HEK293 (cell line): ENCODE measurements around the gene DOCK7.

Experiments used
- CTCF ChIA-PET: fragments of 350-600 bp; formaldehyde crosslinking; extraction: SDS; loops from one replicate; lab custom pipeline; 2021; ENCODE audit warnings: antibody characterized with exemption; lab: Yijun Ruan, JAX
- POLR2A ChIA-PET: fragments of 300-600 bp; formaldehyde crosslinking; extraction: SDS; loops from one replicate; lab custom pipeline; 2020; ENCODE audit warnings: antibody characterized with exemption, inconsistent platforms; lab: Yijun Ruan, JAX
- H3K27ac ChIP-seq: fragments of 200-500 bp; sonication (Bioruptor generic); 2 replicates; pipeline ENCODE4 v1.5.1; 2014; ENCODE audit warnings: low read depth, low read length, control low read depth, inconsistent platforms; ENCODE audit errors: extremely low read depth
- H3K36me3 ChIP-seq, 2 experiments: fragments of 200-500 bp in 1 of 2; sonication (Bioruptor generic) in 1 of 2; 1 replicate in 1 of 2; 2 replicates in 1 of 2; pipeline ENCODE4 v1.5.1; 2014 to 2017; ENCODE audit warnings: inconsistent platforms in 2 of 2, low read length in 2 of 2; ENCODE audit not compliant: control insufficient read depth in 2 of 2, insufficient read depth in 1 of 2
- H3K4me1 ChIP-seq: fragments of 200-500 bp; sonication (Bioruptor generic); 2 replicates; pipeline ENCODE4 v1.5.1; 2014; ENCODE audit warnings: mild to moderate bottlenecking, low read length, inconsistent platforms; ENCODE audit not compliant: control insufficient read depth, insufficient read depth
- H3K4me3 ChIP-seq: 2 replicates; pipeline ENCODE4 v1.5.1; 2011; ENCODE audit warnings: low read depth, mild to moderate bottlenecking, control low read depth, low read length, moderate library complexity
- H3K9me3 ChIP-seq: fragments of 200-500 bp; sonication (Bioruptor generic); 2 replicates; pipeline ENCODE4 v1.5.1; 2014; ENCODE audit warnings: low read depth, low read length, inconsistent platforms; ENCODE audit not compliant: control insufficient read depth, insufficient read depth
- BCL11A ChIP-seq: fragments of 450-650 bp; formaldehyde crosslinking; IDR thresholded peaks from 2 replicates; pipeline ENCODE4 v1.5.1; 2016; ENCODE audit warnings: low read depth, missing biosample characterization, missing genetic modification characterization
- ELK4 ChIP-seq: IDR thresholded peaks from 2 replicates; pipeline ENCODE4 v1.6.1; 2011; ENCODE audit warnings: mild to moderate bottlenecking, low read depth, low read length, borderline replicate concordance
- GLI2 ChIP-seq: fragments of 450-650 bp; formaldehyde crosslinking; IDR thresholded peaks from 2 replicates; pipeline ENCODE4; 2017; ENCODE audit warnings: missing biosample characterization, missing genetic modification characterization, low read depth, borderline replicate concordance
- KLF8 ChIP-seq: fragments of 450-650 bp; formaldehyde crosslinking; IDR thresholded peaks from 2 replicates; pipeline ENCODE4 v1.5.1; 2016; ENCODE audit warnings: missing biosample characterization, missing genetic modification characterization
- KLF9 ChIP-seq: fragments of 450-650 bp; formaldehyde crosslinking; IDR thresholded peaks from 2 replicates; pipeline ENCODE4 v1.5.1; 2016; ENCODE audit warnings: missing biosample characterization, missing genetic modification characterization, low read depth
- PRDM1 ChIP-seq: fragments of 450-650 bp; formaldehyde crosslinking; IDR thresholded peaks from 2 replicates; pipeline ENCODE4; 2016; ENCODE audit warnings: missing biosample characterization, missing genetic modification characterization
- SALL2 ChIP-seq: fragments of 450-650 bp; formaldehyde crosslinking; IDR thresholded peaks from 2 replicates; pipeline ENCODE4 v1.5.0; 2017; ENCODE audit warnings: missing biosample characterization, mild to moderate bottlenecking, missing genetic modification characterization, borderline replicate concordance
- SP3 ChIP-seq: fragments of 450-650 bp; formaldehyde crosslinking; IDR thresholded peaks from 2 replicates; pipeline ENCODE4 v1.5.1; 2016; ENCODE audit warnings: missing biosample characterization, missing genetic modification characterization
- SP7 ChIP-seq: fragments of 450-650 bp; formaldehyde crosslinking; IDR thresholded peaks from 2 replicates; pipeline ENCODE4 v1.5.1; 2016; ENCODE audit warnings: missing biosample characterization, missing genetic modification characterization
- TRIM28 ChIP-seq: IDR thresholded peaks from 2 replicates; pipeline ENCODE4 v1.6.1; 2011; ENCODE audit warnings: low read length, control low read depth, borderline replicate concordance
- YY1 ChIP-seq: fragments of 450-650 bp; formaldehyde crosslinking; IDR thresholded peaks from 2 replicates; pipeline ENCODE4 v1.5.1; 2018; ENCODE audit warnings: missing biosample characterization, missing genetic modification characterization
- ZBTB10 ChIP-seq: fragments of 450-650 bp; formaldehyde crosslinking; IDR thresholded peaks from 2 replicates; pipeline ENCODE4 v1.5.1; 2016; ENCODE audit warnings: missing biosample characterization, missing genetic modification characterization
- ZBTB17 ChIP-seq: fragments of 450-650 bp; formaldehyde crosslinking; IDR thresholded peaks from 2 replicates; pipeline ENCODE4 v1.5.1; 2016; ENCODE audit warnings: missing biosample characterization, missing genetic modification characterization
- ZNF155 ChIP-seq: fragments of 450-650 bp; formaldehyde crosslinking; IDR thresholded peaks from 2 replicates; pipeline ENCODE4 v1.5.1; 2016; ENCODE audit warnings: missing biosample characterization, missing genetic modification characterization
- ZNF174 ChIP-seq: fragments of 450-650 bp; formaldehyde crosslinking; IDR thresholded peaks from 2 replicates; pipeline ENCODE4 v1.5.0; 2017; ENCODE audit warnings: missing biosample characterization, mild to moderate bottlenecking, missing genetic modification characterization
- ZNF24 ChIP-seq: fragments of 450-650 bp; formaldehyde crosslinking; IDR thresholded peaks from 2 replicates; pipeline ENCODE4 v1.5.1; 2016; ENCODE audit warnings: missing biosample characterization, missing genetic modification characterization
- ZNF248 ChIP-seq: fragments of 450-650 bp; formaldehyde crosslinking; IDR thresholded peaks from 2 replicates; pipeline ENCODE4 v1.5.1; 2017; ENCODE audit warnings: missing biosample characterization, missing genetic modification characterization
- ZNF341 ChIP-seq: fragments of 450-650 bp; formaldehyde crosslinking; IDR thresholded peaks from 2 replicates; pipeline ENCODE4; 2016; ENCODE audit warnings: low read depth, missing biosample characterization, missing genetic modification characterization
- ZNF354C ChIP-seq: fragments of 450-650 bp; formaldehyde crosslinking; IDR thresholded peaks from 2 replicates; pipeline ENCODE4 v1.5.1; 2016; ENCODE audit warnings: missing biosample characterization, missing genetic modification characterization, low read depth, borderline replicate concordance
- ZNF366 ChIP-seq: fragments of 450-650 bp; formaldehyde crosslinking; conservative IDR thresholded peaks from 2 replicates; pipeline ENCODE4 v1.5.1; 2016; ENCODE audit warnings: missing biosample characterization, missing genetic modification characterization
- ZNF394 ChIP-seq: fragments of 450-650 bp; formaldehyde crosslinking; IDR thresholded peaks from 2 replicates; pipeline ENCODE4 v1.5.1; 2016; ENCODE audit warnings: missing biosample characterization, missing genetic modification characterization, mild to moderate bottlenecking, moderate library complexity, borderline replicate concordance
- ZNF433 ChIP-seq: fragments of 450-650 bp; formaldehyde crosslinking; IDR thresholded peaks from 2 replicates; pipeline ENCODE4 v1.5.1; 2016; ENCODE audit warnings: missing biosample characterization, missing genetic modification characterization, low read depth
- ZNF560 ChIP-seq: fragments of 450-650 bp; formaldehyde crosslinking; IDR thresholded peaks from 2 replicates; pipeline ENCODE4 v1.5.1; 2017; ENCODE audit warnings: missing biosample characterization, missing genetic modification characterization, borderline replicate concordance
- ZNF580 ChIP-seq: fragments of 450-650 bp; formaldehyde crosslinking; IDR thresholded peaks from 2 replicates; pipeline ENCODE4 v1.5.1; 2016; ENCODE audit warnings: missing biosample characterization, missing genetic modification characterization
- ZNF658 ChIP-seq: fragments of 450-650 bp; formaldehyde crosslinking; IDR thresholded peaks from 2 replicates; pipeline ENCODE4; 2016; ENCODE audit warnings: missing biosample characterization, missing genetic modification characterization
- ZNF660 ChIP-seq: fragments of 450-650 bp; IDR thresholded peaks from 2 replicates; pipeline ENCODE4 v1.5.1; 2018; ENCODE audit warnings: missing biosample characterization, mild to moderate bottlenecking, missing genetic modification characterization
- ZNF677 ChIP-seq: fragments of 450-650 bp; IDR thresholded peaks from 2 replicates; pipeline ENCODE4 v1.5.0; 2018; ENCODE audit warnings: missing biosample characterization, mild to moderate bottlenecking, missing genetic modification characterization, moderate library complexity
- ZNF692 ChIP-seq: fragments of 450-650 bp; formaldehyde crosslinking; IDR thresholded peaks from 2 replicates; pipeline ENCODE4 v1.5.1; 2016; ENCODE audit warnings: missing biosample characterization, missing genetic modification characterization
- ZNF704 ChIP-seq: fragments of 450-650 bp; formaldehyde crosslinking; IDR thresholded peaks from 2 replicates; pipeline ENCODE4 v1.5.1; 2016; ENCODE audit warnings: missing biosample characterization, missing genetic modification characterization
- ZNF837 ChIP-seq: fragments of 450-650 bp; formaldehyde crosslinking; IDR thresholded peaks from 2 replicates; pipeline ENCODE4 v1.5.1; 2016; ENCODE audit warnings: missing biosample characterization, missing genetic modification characterization
- ZSCAN23 ChIP-seq: fragments of 450-650 bp; formaldehyde crosslinking; IDR thresholded peaks from 2 replicates; pipeline ENCODE4 v1.5.1; 2016; ENCODE audit warnings: missing biosample characterization, missing genetic modification characterization
- ZSCAN30 ChIP-seq: fragments of 450-650 bp; IDR thresholded peaks from 2 replicates; pipeline ENCODE4 v1.5.1; 2018; ENCODE audit warnings: missing biosample characterization, mild to moderate bottlenecking, missing genetic modification characterization, moderate library complexity
- TF ChIP-seq, protein P1 (sequence below): fragments of 450-650 bp; formaldehyde crosslinking; IDR thresholded peaks from 2 replicates; pipeline ENCODE4 v1.5.1; 2016; ENCODE audit warnings: missing biosample characterization, missing genetic modification characterization

DOCK7 gene

DNA sequence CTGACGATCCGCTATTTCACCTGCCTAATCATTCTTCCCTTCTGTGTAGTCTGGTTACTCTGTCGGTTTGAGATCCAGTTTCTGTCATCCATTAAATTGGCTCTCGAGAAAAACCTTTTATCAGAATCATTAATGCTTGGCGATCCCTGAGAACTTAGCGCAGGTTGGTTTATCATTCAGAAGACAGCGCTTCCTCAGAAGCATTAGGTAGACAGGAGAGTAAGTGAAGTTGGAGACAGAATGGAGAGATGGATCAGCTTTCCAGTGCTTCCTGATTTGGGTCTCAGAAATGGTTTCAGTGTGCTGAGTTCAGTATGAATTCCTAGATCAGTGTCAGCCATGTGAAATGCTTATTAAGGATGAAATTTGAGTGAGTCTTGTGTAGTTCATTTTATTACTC is 250.0 kb downstream of the DOCK7 start:
- POLR2A ChIA-PET, result no interaction called here
- Histone ChIP-seq H3K27ac (peak overlapping the region; percentile 98), H3K4me3 (peak overlapping the region; percentile 98), H3K9me3 (no peaks in the 10 kb centered on the region), H3K4me1 (no peaks in the 10 kb centered on the region), H3K36me3 (peaks cover 18 to 25% of the 10 kb centered on the region in 2 experiments)
- CTCF ChIA-PET, result interaction anchor here (1.2 kb wide), 1 partner anchor 46 kb away, joined by 3 read pairs; no protein-coding TSS in a partner anchor
- TF ChIP-seq ZNF704 (no peak), KLF8 (no peak), TRIM28 (no peak), ZNF692 (tag by site-specific recombination) (no peak), SALL2 (tag by site-specific recombination) (no peak), ZBTB17 (peak; percentile 99), YY1 (tag by site-specific recombination) (no peak), ELK4 (no peak), ZNF24 (no peak), ZNF837 (tag by site-specific recombination) (no peak), ZNF248 (no peak), GLI2 (no peak), PRDM1 (tag by site-specific recombination) (peak; percentile 37; the same call in 1 of the 2 replicates), ZNF433 (no peak), ZSCAN30 (tag by site-specific recombination) (no peak), ZNF155 (no peak), ZNF174 (no peak), ZNF677 (no peak), ZNF341 (no peak), ZNF366 (tag by site-specific recombination) (peak; percentile 30; the same call in 1 of the 2 replicates), SP7 (tag by site-specific recombination) (no peak), ZBTB10 (no peak), KLF9 (tag by site-specific recombination) (no peak), ZNF580 (tag by site-specific recombination) (no peak), ZNF560 (no peak), ZNF658 (tag by site-specific recombination) (no peak), BCL11A (tag by site-specific recombination) (no peak), ZNF394 (tag by site-specific recombination) (peak; percentile 69; the same call in 1 of the 2 replicates), ZSCAN23 (no peak), ZNF660 (peak; percentile 21; the same call in 1 of the 2 replicates), SP3 (tag by site-specific recombination) (no peak), ZNF354C (no peak)
- TF ChIP-seq, protein P1, sequence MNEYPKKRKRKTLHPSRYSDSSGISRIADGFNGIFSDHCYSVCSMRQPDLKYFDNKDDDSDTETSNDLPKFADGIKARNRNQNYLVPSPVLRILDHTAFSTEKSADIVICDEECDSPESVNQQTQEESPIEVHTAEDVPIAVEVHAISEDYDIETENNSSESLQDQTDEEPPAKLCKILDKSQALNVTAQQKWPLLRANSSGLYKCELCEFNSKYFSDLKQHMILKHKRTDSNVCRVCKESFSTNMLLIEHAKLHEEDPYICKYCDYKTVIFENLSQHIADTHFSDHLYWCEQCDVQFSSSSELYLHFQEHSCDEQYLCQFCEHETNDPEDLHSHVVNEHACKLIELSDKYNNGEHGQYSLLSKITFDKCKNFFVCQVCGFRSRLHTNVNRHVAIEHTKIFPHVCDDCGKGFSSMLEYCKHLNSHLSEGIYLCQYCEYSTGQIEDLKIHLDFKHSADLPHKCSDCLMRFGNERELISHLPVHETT, result no peak
